NCI-H2196 (cell line): Measurements from ENCODE around the gene SPINDOC.

Experiments
- DNase-seq: peaks from one replicate; lab custom pipeline; 2025; ENCODE audit not compliant: unreplicated experiment; lab: John Stamatoyannopoulos, UW

Gene SPINDOC

GRCh38 chr11:63829823-63830489, 16.7 kb downstream of the SPINDOC start:
- DNase-seq: no peak

- no peak for DNase-seq
Measured at GRCh38 chr11:63831326-63831725, 18.1 kb downstream of the SPINDOC start.

- DNase-seq: no peak
Measured at GRCh38 chr11:63832336-63832735, 19.1 kb downstream of the SPINDOC start.

DNA sequence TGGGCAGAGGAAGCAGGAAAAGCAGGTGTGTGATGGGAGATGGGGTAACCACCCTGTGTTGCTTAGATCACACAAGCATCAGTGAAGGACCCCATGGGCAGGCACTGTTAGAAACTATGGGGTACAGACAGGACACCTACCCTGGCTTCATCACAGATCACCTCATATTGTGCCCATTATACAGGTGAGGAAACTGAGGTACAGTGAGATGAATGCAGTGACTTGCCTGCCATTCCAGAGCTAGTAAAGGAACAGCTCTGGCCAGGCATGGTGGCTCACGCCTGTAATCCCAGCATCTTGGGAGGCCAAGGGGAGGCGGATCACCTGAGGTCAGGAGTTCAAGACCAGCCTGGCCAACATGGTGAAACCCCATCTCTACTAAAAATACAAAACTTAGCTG, 19.8 kb downstream of the SPINDOC start:
- DNase-seq: no peak

DNA sequence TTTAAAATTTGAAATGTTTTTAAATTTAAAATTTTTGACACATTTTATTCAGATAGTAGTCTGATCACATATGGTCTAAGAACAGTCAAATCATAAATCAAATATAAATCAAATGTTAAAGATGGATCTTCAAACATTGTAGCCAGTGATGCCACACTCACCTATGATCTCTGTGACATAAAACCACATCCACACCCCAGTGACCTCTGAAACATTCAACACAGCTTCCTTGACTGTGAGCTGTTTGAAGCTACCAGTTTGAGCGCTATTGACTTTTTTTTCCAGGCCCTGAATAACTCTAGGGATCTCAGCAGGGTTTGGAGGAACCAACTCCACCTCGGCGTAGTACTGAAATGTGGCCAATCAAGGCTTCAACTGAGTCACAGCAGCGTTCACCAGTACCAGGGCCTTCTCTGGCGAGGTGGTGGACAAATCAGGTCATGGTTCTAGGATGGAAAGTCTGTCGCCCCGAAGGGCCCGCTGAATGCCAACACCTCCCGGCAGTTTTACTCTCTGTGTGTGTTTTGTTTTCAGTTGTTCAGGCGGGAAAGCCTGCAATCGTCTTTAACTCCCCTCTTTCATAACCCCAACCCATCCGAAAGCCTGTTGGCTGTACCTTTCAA, 21.4 kb downstream of the SPINDOC start:
- DNase-seq: no peak

DNA sequence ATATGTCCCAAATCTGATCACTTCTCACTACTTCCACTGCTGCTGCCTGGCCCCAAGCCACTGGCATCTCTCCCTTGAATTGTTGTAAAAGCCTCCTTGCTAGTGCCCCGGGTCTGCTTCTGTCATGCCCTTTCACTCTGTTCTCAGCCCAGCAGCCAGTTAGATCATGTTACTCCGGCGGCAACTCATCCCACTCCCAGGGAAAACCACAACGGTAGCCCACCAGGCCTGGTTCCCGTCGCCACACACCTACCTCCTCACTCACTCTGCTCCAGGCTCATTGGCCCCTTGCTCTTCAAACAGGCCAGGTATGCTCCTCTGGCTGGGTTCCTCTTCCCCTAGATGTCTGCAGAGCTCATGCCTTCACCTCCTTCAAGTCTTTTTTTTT, 21.9 kb downstream of the SPINDOC start:
- no peak for DNase-seq

- DNase-seq: peak; percentile 93
Measured at GRCh38 chr11:63837027-63837688, 23.9 kb downstream of the SPINDOC start.

GRCh38 chr11:63837739-63838138, 24.5 kb downstream of the SPINDOC start:
- DNase-seq: no peak

DNA sequence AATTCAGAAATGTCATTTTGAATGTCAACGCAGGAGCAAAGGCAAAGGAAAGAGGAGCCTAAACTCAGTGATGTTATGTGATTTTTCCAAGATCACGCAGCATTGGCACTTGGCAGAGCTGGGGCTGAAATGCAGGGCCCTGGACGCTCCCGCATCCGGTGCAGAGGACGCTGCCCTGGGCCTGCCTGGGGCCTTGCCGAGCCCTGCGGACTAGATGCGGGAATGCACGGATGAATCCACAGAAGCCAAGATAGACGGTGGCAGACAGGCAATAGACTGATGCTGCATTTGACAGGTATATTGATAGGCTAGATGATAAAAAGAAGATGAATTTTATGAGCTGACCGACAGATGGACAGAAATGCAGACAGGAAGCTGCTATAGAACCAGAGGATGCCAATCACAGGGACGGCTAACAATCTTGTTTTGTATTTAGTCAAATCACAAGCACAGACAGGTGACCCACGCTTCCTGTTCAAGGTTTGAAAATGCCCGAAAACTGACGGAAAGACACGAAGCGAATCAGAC, 25.0 kb downstream of the SPINDOC start:
- no peak for DNase-seq

DNA sequence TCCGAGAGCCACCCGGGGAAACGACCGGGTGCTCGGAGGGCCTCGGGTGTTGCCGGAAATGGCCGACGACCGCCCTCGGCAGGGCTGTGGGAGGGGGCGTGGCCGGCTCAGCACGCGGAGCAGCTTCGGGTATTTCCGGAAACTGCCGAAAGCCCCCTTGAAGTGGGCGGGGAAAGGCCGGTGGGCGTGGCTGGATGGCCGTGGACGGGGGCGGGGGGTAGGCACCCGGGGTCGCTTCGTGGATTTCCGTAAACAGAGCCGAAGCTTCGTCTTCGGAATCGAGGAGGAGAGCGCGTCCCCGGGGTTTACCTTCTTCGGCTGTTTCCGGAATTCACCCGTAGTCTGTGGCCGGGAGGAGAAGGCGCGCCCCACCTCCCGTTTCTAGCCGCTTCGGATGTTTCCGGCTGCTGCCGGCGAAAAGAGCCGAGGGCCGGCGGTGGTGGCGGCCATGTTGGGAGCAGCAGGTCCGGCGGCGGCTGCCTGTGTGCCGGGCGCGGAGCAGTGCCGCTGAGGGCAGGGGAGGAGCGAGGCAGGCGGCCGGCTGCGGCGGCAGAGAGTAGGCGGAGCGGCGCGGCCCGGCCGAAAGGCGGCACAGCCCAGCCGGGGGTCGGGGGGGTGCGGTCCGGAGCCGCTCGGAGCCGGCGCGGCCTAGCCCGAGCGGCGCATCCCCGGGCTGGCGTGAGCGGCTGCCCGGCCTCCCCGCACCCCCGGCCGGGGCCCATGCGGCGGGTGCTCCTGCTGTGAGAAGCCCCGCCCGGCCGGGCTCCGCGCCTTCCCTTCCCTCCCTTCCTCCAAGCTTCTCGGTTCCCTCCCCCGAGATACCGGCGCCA, 25.6 kb downstream of the SPINDOC start, which contains the start of gene MARK2:
Gene MARK2, plus strand, starts transcription at position 433 of the 830 bp plus-strand sequence. Its CDS starts 397 bp downstream, at position 830.
- DNase-seq: peak; percentile 100

DNA sequence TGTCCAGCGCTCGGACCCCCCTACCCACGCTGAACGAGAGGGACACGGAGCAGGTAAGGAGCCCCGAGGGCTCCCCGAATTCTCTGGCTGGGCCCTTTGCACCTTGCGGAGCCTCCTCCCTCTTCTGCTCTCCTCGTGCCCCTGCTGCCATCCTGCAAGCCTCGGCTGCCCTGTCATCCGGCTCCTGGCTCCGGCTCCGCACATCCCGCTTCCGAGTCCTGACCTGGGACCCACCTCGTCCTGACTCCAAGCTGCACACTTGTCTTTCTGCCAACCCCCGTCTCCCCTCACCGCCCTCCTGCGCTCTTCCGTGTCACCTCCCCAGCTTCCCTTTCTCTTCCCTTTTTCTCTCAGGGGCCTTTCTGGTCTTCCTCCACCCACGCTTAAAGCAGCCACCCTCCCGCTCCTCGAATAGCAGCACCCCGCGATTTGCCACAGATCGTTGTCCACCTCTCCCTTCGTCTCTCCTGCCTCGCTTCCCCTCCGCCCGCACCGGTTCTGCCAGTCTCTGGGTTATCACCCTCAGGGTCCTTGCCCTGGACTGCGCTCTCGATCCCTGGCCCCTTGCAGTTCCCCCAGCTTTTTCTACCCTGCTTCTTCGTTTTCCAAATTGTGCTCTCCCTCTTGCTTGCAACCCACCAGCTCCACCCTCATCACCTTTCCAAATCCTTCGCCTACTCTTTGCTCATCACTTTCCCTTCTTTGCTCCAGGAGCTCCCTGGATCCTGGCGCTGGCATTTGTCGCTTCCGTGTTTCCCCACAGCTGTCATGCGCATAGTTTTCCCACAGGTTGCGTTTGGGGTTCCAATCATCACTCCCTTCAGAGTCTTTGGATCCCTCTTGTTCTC, 26.5 kb downstream of the SPINDOC start:
- DNase-seq: no peak

GRCh38 chr11:63840356-63841060, 27.3 kb downstream of the SPINDOC start:
- DNase-seq: no peak

DNA sequence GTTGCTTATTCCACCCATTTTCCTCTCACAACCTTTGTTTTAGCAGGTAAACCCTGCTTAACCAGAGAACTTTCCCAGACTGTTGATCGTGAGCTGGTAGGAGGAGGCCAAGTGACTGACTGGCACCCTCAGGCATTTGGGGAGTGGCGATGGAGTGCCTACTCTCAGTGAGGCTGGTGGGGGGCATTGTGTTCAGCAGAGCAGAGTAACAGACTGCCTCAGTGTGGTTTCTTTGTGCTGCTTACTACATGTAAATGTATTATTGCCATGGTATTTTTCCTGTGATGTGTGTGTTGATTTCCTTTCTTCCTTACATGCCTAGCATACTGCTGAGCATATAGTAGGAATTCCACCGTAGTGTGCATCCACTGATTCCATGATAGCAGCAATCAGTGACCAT, 28.3 kb downstream of the SPINDOC start:
- no peak for DNase-seq

GRCh38 chr11:63843041-63843440, 29.8 kb downstream of the SPINDOC start:
- no peak for DNase-seq

GRCh38 chr11:63844836-63845235, 31.6 kb downstream of the SPINDOC start:
- DNase-seq: no peak

DNA sequence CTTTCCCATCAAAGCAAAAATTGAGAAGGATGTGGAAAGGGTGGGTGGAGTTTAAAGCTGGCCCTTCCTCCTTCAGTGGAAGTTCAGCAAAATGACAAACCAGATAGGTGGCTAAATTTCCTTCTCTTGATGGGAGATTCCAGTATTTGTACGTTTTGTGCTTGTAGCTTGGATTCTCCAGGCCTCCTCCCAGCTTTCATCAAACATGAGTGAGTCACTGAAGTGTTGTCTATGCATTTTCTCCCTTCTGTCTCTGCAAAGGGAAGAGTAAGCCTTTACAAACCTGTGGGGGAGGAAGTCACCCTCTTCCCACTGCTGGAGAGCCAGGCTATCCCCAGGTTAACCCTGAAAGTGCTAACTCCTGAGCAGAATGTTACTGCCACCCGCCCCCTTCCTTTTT, 32.0 kb downstream of the SPINDOC start:
- DNase-seq: no peak

- no peak for DNase-seq
Measured at GRCh38 chr11:63845911-63846310, 32.7 kb downstream of the SPINDOC start.

GRCh38 chr11:63846897-63847296, 33.6 kb downstream of the SPINDOC start:
- no peak for DNase-seq

GRCh38 chr11:63847363-63847762, 34.1 kb downstream of the SPINDOC start:
- DNase-seq: peak; percentile 58

DNA sequence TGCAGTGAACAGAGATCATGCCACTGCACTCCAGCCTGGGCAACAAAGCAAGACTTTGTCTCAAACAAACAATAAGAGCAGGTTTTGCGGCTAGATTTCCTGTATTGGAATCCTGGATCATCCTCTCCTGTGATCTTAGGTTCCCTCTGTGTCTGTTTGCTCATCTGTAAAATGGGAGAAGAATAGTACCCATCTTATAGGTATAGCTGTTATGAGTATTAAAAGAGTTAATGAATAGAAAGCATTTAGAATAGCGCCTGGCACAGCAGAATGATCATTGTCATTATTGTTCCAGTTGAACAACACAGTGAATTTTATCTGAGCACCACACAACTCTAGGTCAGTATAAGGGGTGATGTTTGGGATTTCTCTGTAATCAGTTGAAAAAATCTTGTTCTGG, 36.4 kb downstream of the SPINDOC start:
- DNase-seq: no peak
